Cardiac fibroblast (primary cell): ENCODE measurements around the gene GLRA3.

Experiments used
- DNase-seq, 2 donors: peaks; one replicate each; pipeline versions ENCODE4 v3.0.0 to v3.0.0-alpha.2; 2010; ENCODE audit warnings: low read depth in 2 of 2
- H3K4me3 ChIP-seq, 2 donors: replicated peaks in 1 of 2; 1 replicate in 1 of 2; 2 replicates in 1 of 2; pipeline ENCODE4 v1.5.1; 2011; ENCODE audit warnings: low read depth in 2 of 2, low read length in 2 of 2, mild to moderate bottlenecking in 2 of 2, moderate library complexity in 1 of 2
- CTCF ChIP-seq: IDR thresholded peaks from one replicate; pipeline ENCODE4 v1.5.1; 2011; ENCODE audit warnings: low read depth, mild to moderate bottlenecking, low read length, inconsistent platforms

GLRA3 gene

GRCh38 chr4:174855050-174855449 is 26.0 kb upstream of the GLRA3 start:
- DNase-seq = no peak
- no peak overlapping the region for H3K4me3 ChIP-seq
- no peak for TF ChIP-seq CTCF

GRCh38 chr4:174853629-174854028 is 24.6 kb upstream of the GLRA3 start:
- no peak overlapping the region for H3K4me3 ChIP-seq
- no peak for DNase-seq
- no peak for TF ChIP-seq CTCF

- no peak for DNase-seq
- no peak for TF ChIP-seq CTCF
- H3K4me3 ChIP-seq = no peak overlapping the region
Observed at GRCh38 chr4:174848596-174848995, 19.5 kb upstream of the GLRA3 start.

GRCh38 chr4:174847801-174848427 is 18.9 kb upstream of the GLRA3 start:
- H3K4me3 ChIP-seq = no peak overlapping the region
- no peak for TF ChIP-seq CTCF
- no peak for DNase-seq

GRCh38 chr4:174835536-174835935 is 6.5 kb upstream of the GLRA3 start:
- H3K4me3 ChIP-seq = no peak overlapping the region
- DNase-seq = no peak
- no peak for TF ChIP-seq CTCF

GRCh38 chr4:174834477-174834876 is 5.4 kb upstream of the GLRA3 start:
- H3K4me3 ChIP-seq = no peak overlapping the region
- no peak for DNase-seq
- no peak for TF ChIP-seq CTCF

GRCh38 chr4:174826660-174827059 is 2.4 kb downstream of the GLRA3 start:
- H3K4me3 ChIP-seq = no peak overlapping the region
- DNase-seq = no peak
- TF ChIP-seq CTCF = no peak
